Measurements from ENCODE around the gene SURF6. TPM values are rescaled to one million over a fixed set of nuclear protein-coding genes. Genes with fewer than 3 reads are reported as not detected.
"Not testable (repeated sequence)": the region's sequence is repeated elsewhere in the genome, so short reads cannot be mapped to it uniquely, and the experiment has no call there.

The SURF6 gene
- total RNA-seq, 1 donor from 2014 or later: 30.8 TPM

DNA sequence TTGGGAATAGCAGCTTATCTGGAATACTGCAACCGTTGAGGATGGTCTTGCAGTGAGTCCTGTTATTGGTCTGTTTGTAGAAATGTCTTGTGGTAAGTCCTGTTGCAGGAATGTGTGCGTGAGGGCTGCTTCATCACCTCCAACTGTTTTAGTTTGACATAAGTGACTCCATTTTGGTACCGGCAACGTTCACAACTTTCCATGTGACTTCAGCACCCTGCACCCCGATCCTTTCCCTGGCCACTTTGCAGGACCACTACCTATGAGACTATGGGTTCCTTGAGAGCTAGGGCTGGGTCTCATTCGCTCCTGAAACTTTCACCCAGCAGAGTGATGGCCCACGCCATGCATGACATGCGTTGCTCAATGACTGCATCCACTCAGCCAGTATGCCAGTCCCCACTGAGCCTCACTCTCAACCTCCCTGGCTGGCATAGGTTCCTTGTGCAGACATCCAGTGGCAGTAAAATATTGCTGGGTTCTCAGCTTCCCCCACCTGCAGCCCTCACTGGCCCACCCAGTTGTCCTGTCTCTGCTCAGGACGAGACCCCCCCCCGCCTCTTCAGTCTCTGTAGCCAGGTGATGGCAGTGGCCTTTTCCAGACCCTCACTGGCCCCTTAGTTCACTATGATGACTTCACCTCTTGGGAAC lies 8.0 kb downstream of the SURF6 start:
- H3K27me3 ChIP-seq (ENCODE audit: control insufficient read depth, insufficient read depth, low read length): peaks cover 3% of the 10 kb centered on the region
- DNase-seq (ENCODE audit: low read depth): no peak
- TF ChIP-seq, protein P1, sequence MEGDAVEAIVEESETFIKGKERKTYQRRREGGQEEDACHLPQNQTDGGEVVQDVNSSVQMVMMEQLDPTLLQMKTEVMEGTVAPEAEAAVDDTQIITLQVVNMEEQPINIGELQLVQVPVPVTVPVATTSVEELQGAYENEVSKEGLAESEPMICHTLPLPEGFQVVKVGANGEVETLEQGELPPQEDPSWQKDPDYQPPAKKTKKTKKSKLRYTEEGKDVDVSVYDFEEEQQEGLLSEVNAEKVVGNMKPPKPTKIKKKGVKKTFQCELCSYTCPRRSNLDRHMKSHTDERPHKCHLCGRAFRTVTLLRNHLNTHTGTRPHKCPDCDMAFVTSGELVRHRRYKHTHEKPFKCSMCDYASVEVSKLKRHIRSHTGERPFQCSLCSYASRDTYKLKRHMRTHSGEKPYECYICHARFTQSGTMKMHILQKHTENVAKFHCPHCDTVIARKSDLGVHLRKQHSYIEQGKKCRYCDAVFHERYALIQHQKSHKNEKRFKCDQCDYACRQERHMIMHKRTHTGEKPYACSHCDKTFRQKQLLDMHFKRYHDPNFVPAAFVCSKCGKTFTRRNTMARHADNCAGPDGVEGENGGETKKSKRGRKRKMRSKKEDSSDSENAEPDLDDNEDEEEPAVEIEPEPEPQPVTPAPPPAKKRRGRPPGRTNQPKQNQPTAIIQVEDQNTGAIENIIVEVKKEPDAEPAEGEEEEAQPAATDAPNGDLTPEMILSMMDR (IDR thresholded peaks at IDR 0.05; ENCODE audit: insufficient read depth, low read length, poor library complexity, severe bottlenecking): no peak
- H3K4me3 ChIP-seq (ENCODE audit: low read depth, low read length): no peak overlapping the region
- peaks cover 5% of the 10 kb centered on the region for H3K36me3 ChIP-seq (ENCODE audit: control insufficient read depth, insufficient read depth, low read length)

DNA sequence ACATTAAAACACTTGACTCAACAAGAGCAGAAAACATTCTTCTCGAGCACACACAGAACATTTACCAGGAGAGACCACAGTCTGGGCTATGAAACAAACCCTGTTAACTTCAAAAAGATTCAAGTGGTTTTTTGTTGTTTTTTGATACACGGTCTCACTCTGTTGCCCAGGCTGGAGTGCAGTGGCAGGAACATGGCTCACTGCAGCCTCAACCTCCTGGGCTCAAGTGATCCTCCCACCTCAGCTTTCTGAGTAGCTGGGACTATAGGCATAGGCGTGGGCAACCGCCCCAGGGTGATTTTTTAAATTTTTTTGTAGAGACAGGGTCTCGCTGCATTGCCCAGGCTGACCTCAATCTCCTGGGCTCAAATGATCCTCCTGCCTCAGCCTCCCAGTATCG lies 9.0 kb downstream of the SURF6 start:
- H3K4me3 ChIP-seq (ENCODE audit: low read depth, low read length); H3K36me3 ChIP-seq (ENCODE audit: control insufficient read depth, insufficient read depth, low read length); H3K27me3 ChIP-seq (ENCODE audit: control insufficient read depth, insufficient read depth, low read length); DNase-seq (ENCODE audit: low read depth): not testable (repeated sequence)

DNA sequence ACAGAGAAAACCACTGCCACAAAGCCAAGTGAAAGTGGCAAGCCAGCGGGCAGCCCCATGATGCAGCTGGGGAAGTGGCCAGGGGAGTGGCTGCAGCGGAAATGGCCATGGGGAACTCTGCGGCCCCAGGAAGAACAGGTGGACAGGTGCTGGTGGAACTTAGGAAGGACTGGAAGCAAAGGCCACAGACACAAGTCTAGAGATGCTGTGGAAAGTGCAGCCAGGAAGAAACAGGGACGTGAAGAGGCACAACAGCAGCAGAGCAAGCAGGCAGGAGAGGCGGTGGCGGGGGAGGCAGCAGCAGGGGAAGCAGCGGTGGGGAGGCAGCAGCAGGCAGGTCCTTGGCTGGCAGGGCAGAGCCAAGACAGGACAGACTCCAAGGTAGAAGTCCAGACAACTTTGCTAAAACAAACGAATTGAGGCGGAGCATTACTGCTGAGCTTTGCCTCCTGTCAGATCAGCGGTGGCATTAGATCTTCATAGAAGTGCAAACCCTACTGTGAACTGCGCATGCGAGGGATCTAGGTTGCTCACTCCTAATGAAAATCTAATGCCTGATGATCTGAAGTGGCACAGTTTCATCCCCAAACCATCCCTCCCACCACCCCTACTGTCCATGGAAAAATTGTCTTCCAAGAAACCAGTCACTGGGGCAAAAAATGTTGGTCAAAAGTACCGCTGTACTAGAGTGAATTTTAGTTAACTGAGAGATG lies 11.8 kb downstream of the SURF6 start:
- H3K36me3 ChIP-seq (ENCODE audit: control insufficient read depth, insufficient read depth, low read length): no peaks in the 10 kb centered on the region
- no peak for DNase-seq (ENCODE audit: low read depth)
- H3K27me3 ChIP-seq (ENCODE audit: control insufficient read depth, insufficient read depth, low read length): peaks cover 5% of the 10 kb centered on the region
- TF ChIP-seq, protein P1 (IDR thresholded peaks at IDR 0.05; ENCODE audit: insufficient read depth, low read length, poor library complexity, severe bottlenecking): no peak
- H3K4me3 ChIP-seq (ENCODE audit: low read depth, low read length): no peak overlapping the region

DNA sequence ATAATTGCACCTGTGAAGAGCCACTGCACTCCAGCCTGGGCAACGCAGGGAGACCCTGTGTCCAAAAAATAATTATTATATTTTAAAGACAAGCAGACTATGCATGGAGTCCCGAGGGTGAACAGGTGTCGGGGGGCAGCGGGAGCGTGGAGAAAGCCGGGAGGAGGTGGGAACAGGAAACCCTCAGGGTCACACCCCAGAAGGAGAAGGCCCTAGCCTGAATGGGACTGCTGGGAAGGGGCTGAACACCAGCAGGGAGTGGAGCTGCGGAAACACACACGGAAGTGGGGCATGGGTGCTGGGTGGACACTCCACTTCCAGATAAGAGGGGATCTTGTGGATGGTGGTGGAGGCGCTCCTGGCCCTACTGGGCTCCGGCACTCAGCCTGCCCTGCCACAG lies 12.8 kb downstream of the SURF6 start:
- Histone ChIP-seq H3K4me3 (ENCODE audit: low read depth, low read length) (no peak overlapping the region), H3K27me3 (ENCODE audit: control insufficient read depth, insufficient read depth, low read length) (peaks cover 5% of the 10 kb centered on the region), H3K36me3 (ENCODE audit: control insufficient read depth, insufficient read depth, low read length) (no peaks in the 10 kb centered on the region)
- TF ChIP-seq, protein P1 (IDR thresholded peaks at IDR 0.05; ENCODE audit: insufficient read depth, low read length, poor library complexity, severe bottlenecking): no peak
- no peak for DNase-seq (ENCODE audit: low read depth)

DNA sequence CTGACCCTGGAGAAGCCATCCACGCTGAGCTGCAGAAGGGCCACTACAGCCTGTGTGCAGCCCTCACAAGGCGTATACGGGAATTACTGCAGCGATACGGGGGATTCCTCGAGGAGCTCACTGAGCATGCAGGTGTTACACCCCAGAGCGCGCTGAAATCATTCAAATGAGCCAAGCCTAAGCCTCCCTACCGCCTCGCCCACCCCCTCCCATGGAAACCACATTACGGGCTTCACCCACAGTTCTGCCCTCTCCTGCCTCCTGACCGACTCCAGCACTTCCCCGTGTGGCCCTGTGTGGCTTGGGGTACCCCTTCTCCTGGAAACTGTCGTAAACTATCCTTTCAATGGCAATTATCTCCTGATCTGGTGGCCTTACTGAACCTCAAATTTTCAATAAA lies 13.3 kb downstream of the SURF6 start:
- TF ChIP-seq, protein P1 (IDR thresholded peaks at IDR 0.05; ENCODE audit: insufficient read depth, low read length, poor library complexity, severe bottlenecking): no peak
- peaks cover 5% of the 10 kb centered on the region for H3K27me3 ChIP-seq (ENCODE audit: control insufficient read depth, insufficient read depth, low read length)
- H3K4me3 ChIP-seq (ENCODE audit: low read depth, low read length): no peak overlapping the region
- no peaks in the 10 kb centered on the region for H3K36me3 ChIP-seq (ENCODE audit: control insufficient read depth, insufficient read depth, low read length)
- DNase-seq (ENCODE audit: low read depth): no peak

DNA sequence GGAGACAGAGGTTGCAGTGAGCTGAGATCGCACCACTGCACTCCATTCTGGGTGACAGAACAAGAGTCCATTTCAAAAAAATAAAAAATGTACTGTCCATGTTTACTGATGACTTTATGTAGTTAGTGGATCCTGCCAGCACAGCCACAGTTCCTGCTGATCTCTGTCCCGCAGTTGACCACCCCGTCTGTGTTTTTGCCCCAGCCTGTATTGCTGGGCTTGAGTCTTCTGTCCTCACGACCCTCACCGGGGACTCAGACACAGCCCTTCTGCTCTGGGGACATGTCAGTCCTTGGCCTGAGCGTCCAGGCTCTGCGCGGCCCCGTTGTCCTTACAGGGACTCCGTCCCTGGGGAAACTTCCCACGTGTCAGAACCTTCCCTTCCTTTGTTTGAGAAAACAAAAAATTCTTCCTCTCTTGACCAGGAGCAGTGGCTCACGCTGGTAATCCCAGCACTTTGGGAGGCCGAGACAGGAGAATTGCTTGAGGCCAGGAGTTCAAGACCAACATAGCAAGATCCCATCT lies 14.5 kb downstream of the SURF6 start:
- Histone ChIP-seq H3K27me3 (ENCODE audit: control insufficient read depth, insufficient read depth, low read length) (peaks cover 5% of the 10 kb centered on the region), H3K4me3 (ENCODE audit: low read depth, low read length) (no peak overlapping the region), H3K36me3 (ENCODE audit: control insufficient read depth, insufficient read depth, low read length) (no peaks in the 10 kb centered on the region)
- DNase-seq (ENCODE audit: low read depth): no peak
- TF ChIP-seq, protein P1 (IDR thresholded peaks at IDR 0.05; ENCODE audit: insufficient read depth, low read length, poor library complexity, severe bottlenecking): no peak
